Upper lobe of left lung (tissue), 6 donors: ENCODE results near the gene ADGRD1. TPM values are rescaled to one million over a fixed set of nuclear protein-coding genes. Genes with fewer than 3 reads are reported as not detected.
A peak's percentile ranks its signal among the peaks of the same experiment; 100 is the strongest.

Source experiments
- ATAC-seq, 2 donors: fragments of 200-7000 bp; cut with Tn5 transposase; one replicate each; pipeline ENCODE4 v1.9.1; 2022; ENCODE audit warnings: mild to moderate bottlenecking in 2 of 2, moderate library complexity in 2 of 2; ENCODE audit not compliant: low FRiP score in 2 of 2
- DNase-seq, 2 donors: peaks; one replicate each; pipeline ENCODE4 v3.0.0-alpha.2; 2019 to 2020
- H3K27ac ChIP-seq, 4 donors: fragments of 200-600 bp; sonication (generic); one replicate each; pipeline ENCODE4 v1.5.1; 2016 to 2019
- H3K27me3 ChIP-seq, 4 donors: fragments of 200-600 bp; sonication (generic); one replicate each; pipeline ENCODE4 v1.5.1; 2017 to 2019
- H3K36me3 ChIP-seq, 4 donors: fragments of 200-600 bp; sonication (generic); one replicate each; pipeline ENCODE4 v1.5.1; 2016 to 2019
- H3K4me1 ChIP-seq, 4 donors: fragments of 200-600 bp; sonication (generic); one replicate each; pipeline ENCODE4 v1.5.1; 2018 to 2019
- H3K4me3 ChIP-seq, 4 donors: fragments of 200-600 bp; sonication (generic); one replicate each; pipeline ENCODE4 v1.5.1; 2017 to 2019; ENCODE audit warnings: mild to moderate bottlenecking in 2 of 4, moderate library complexity in 1 of 4
- H3K9me3 ChIP-seq, 4 donors: fragments of 200-600 bp; sonication (generic); one replicate each; pipeline ENCODE4 v1.5.1; 2018 to 2019
- CTCF ChIP-seq, 6 experiments: fragments of 450-650 bp in 4 of 6; fragments of 200-600 bp in 2 of 6; sonication (generic) in 2 of 6; IDR thresholded peaks; one replicate each; pipeline ENCODE4 v1.5.1; 2016 to 2019; ENCODE audit warnings: antibody characterized with exemption in 6 of 6
- EP300 ChIP-seq, 4 donors: sonication (generic); formaldehyde crosslinking; IDR thresholded peaks; one replicate each; pipeline ENCODE4 v1.5.1; 2017; ENCODE audit warnings: antibody characterized with exemption in 4 of 4, control low read depth in 2 of 4
- POLR2A ChIP-seq, 4 donors: fragments of 450-650 bp; IDR thresholded peaks; one replicate each; pipeline ENCODE4 v1.5.1; 2016 to 2017; ENCODE audit warnings: antibody characterized with exemption in 4 of 4, mild to moderate bottlenecking in 2 of 4
- POLR2AphosphoS5 ChIP-seq, 2 donors: sonication (generic); formaldehyde crosslinking; IDR thresholded peaks; one replicate each; pipeline ENCODE4 v1.5.1; 2017; ENCODE audit warnings: antibody characterized with exemption in 2 of 2
- WGBS, 2 donors: methylation state at CpG; one replicate each; pipeline ENCODE4 v1.1.5; 2017 to 2018; 5-methylcytosine and 5-hydroxymethylcytosine counted together
- total RNA-seq, 6 donors: library from RNA; depleted of rRNA in 4 of 6; stranded (reverse); fragments of >200 nt in 4 of 6; gene quantifications; one replicate each; pipeline versions ENCODE4 v1.1.0 to v1.2.1, GENCODE V29; 2016 to 2021
- donor health status: DM: no; HTN: no; CAD: no; lungs with moderate emphysema.
- donor health status: DM: no; HTN: yes; CAD: no; lungs with severe emphysema.

The ADGRD1 gene
- total RNA-seq, 6 donors from 2014 or later = 84.2 to 124 (median 94.7) TPM

- peak overlapping the region in 2 of 4 donors; percentile 34 to 60 for H3K27ac ChIP-seq
- no peaks in the 10 kb centered on the region for H3K9me3 ChIP-seq
- TF ChIP-seq POLR2AphosphoS5 (IDR thresholded peaks at IDR 0.05) (no peak), POLR2A (IDR thresholded peaks at IDR 0.05) (no peak), CTCF (IDR thresholded peaks at IDR 0.05) (no peak), EP300 (IDR thresholded peaks at IDR 0.05) (no peak)
- H3K4me3 ChIP-seq = no peak overlapping the region
- DNase-seq (no peak), ATAC-seq (no peak)
- H3K4me1 ChIP-seq = peaks cover 3 to 5% (median 4%) of the 10 kb centered on the region in 4 donors
- H3K27me3 ChIP-seq = no peaks in the 10 kb centered on the region
- 89 to 90% methylated on average over 9 to 11 of the region's 11 CpGs for WGBS, 2 donors
- peaks cover 0 to 5% (median 0%) of the 10 kb centered on the region in 4 donors for H3K36me3 ChIP-seq
These were observed 95.3 kb downstream of the ADGRD1 start for GRCh38 chr12:131049002-131049401.

- TF ChIP-seq POLR2AphosphoS5 (IDR thresholded peaks at IDR 0.05) = peak in 1 of 2 donors; percentile 20
- TF ChIP-seq CTCF (IDR thresholded peaks at IDR 0.05) = no peak
- TF ChIP-seq EP300 (IDR thresholded peaks at IDR 0.05) = peak in 1 of 4 donors; percentile 49
- TF ChIP-seq POLR2A (IDR thresholded peaks at IDR 0.05) = no peak
- ATAC-seq (no peak), DNase-seq (peak in 1 of 2 donors; percentile 64)
- Histone ChIP-seq H3K4me3 (no peak overlapping the region), H3K27ac (peak overlapping the region in 2 of 4 donors; percentile 11 to 60), H3K36me3 (peaks cover 0 to 3% (median 0%) of the 10 kb centered on the region in 4 donors), H3K27me3 (no peaks in the 10 kb centered on the region), H3K9me3 (no peaks in the 10 kb centered on the region), H3K4me1 (peaks cover 3 to 5% (median 4%) of the 10 kb centered on the region in 4 donors)
- WGBS, 2 donors = 77 to 78% methylated on average over 19 to 22 of the region's 22 CpGs
These were observed 96.0 kb downstream of the ADGRD1 start for GRCh38 chr12:131049549-131050339.

- no peak for TF ChIP-seq POLR2A (IDR thresholded peaks at IDR 0.05)
- TF ChIP-seq EP300 (IDR thresholded peaks at IDR 0.05) = no peak
- no peak for TF ChIP-seq POLR2AphosphoS5 (IDR thresholded peaks at IDR 0.05)
- TF ChIP-seq CTCF (IDR thresholded peaks at IDR 0.05) = no peak
- peaks cover 3 to 5% (median 4%) of the 10 kb centered on the region in 4 donors for H3K4me1 ChIP-seq
- no peak for ATAC-seq
- no peaks in the 10 kb centered on the region for H3K27me3 ChIP-seq
- peak in 1 of 2 donors; percentile 61 for DNase-seq
- no peak overlapping the region for H3K4me3 ChIP-seq
- peak overlapping the region in 2 of 4 donors; percentile 11 to 13 for H3K27ac ChIP-seq
- WGBS, 2 donors = 81 to 89% methylated on average over 16 to 26 of the region's 26 CpGs
- no peaks in the 10 kb centered on the region for H3K36me3 ChIP-seq
- H3K9me3 ChIP-seq = no peaks in the 10 kb centered on the region
These were observed 96.9 kb downstream of the ADGRD1 start for GRCh38 chr12:131050463-131051154.

GRCh38 chr12:131051155-131051473 lies 97.4 kb downstream of the ADGRD1 start:
- 97 to 98% methylated on average over 4 of the region's 4 CpGs for WGBS, 2 donors
- H3K27ac ChIP-seq = peak overlapping the region in 1 of 4 donors; percentile 11
- no peaks in the 10 kb centered on the region for H3K27me3 ChIP-seq
- no peak overlapping the region for H3K4me3 ChIP-seq
- peaks cover 3 to 5% (median 4%) of the 10 kb centered on the region in 4 donors for H3K4me1 ChIP-seq
- no peaks in the 10 kb centered on the region for H3K36me3 ChIP-seq
- ATAC-seq = no peak
- DNase-seq = no peak
- TF ChIP-seq POLR2AphosphoS5 (IDR thresholded peaks at IDR 0.05) = no peak
- TF ChIP-seq CTCF (IDR thresholded peaks at IDR 0.05) = no peak
- TF ChIP-seq POLR2A (IDR thresholded peaks at IDR 0.05) = no peak
- TF ChIP-seq EP300 (IDR thresholded peaks at IDR 0.05) = no peak
- no peaks in the 10 kb centered on the region for H3K9me3 ChIP-seq
